Activated B cell treated with CpG ODN at 0.5 μM for 24 hours (primary cell): ENCODE data around the gene RHO. TPM values are rescaled to one million over a fixed set of nuclear protein-coding genes. Genes with fewer than 3 reads are reported as not detected.

ENCODE experiments used
- ATAC-seq: fragments of 200-7000 bp; cut with Tn5 transposase; one replicate; pipeline ENCODE4 v1.10.0; 2021; ENCODE audit warnings: low read depth, mild to moderate bottlenecking, moderate library complexity
- CTCF ChIA-PET: fragments of 350-600 bp; sonication (Branson Sonifier 250); formaldehyde crosslinking; loops from one replicate; lab custom pipeline; 2021; ENCODE audit warnings: antibody characterized with exemption; lab: Charles Lee
- POLR2A ChIA-PET: fragments of 350-600 bp; sonication (Branson Sonifier 250); formaldehyde crosslinking; loops from one replicate; lab custom pipeline; 2021; ENCODE audit warnings: antibody characterized with exemption; lab: Charles Lee
- DNase-seq: peaks from one replicate; pipeline ENCODE4 v3.0.0; 2022
- H3K27ac Mint-ChIP-seq: one replicate; pipeline ENCODE4 v1.8.0; 2020; ENCODE audit warnings: mixed read lengths
- H3K27me3 Mint-ChIP-seq: one replicate; pipeline ENCODE4 v1.8.0; 2021; ENCODE audit warnings: mixed read lengths
- H3K36me3 Mint-ChIP-seq: one replicate; pipeline ENCODE4 v1.8.0; 2021; ENCODE audit warnings: low read depth, mixed read lengths
- H3K4me1 Mint-ChIP-seq: one replicate; pipeline ENCODE4 v1.8.0; 2021; ENCODE audit warnings: mixed read lengths
- H3K4me3 Mint-ChIP-seq: one replicate; pipeline ENCODE4 v1.8.0; 2020; ENCODE audit warnings: mild to moderate bottlenecking, mixed read lengths
- H3K9me3 Mint-ChIP-seq: one replicate; pipeline ENCODE4 v1.8.0; 2020; ENCODE audit warnings: mixed read lengths
- intact Hi-C: fragments of 100-400 bp; cut with micrococcal nuclease; formaldehyde crosslinking; loops from one replicate; pipeline ENCODE4 v1.15.1; 2024
- total RNA-seq: library from RNA; stranded (reverse); gene quantifications from 2 replicates; pipeline ENCODE4 v1.2.3, GENCODE V29; 2022
- TF ChIP-seq, protein P1 (sequence below): fragments of 200-600 bp; IDR thresholded peaks from one replicate; pipeline ENCODE4 v1.8.0; 2022; ENCODE audit warnings: antibody characterized with exemption, mild to moderate bottlenecking

RHO gene
- total RNA-seq, 1 donor from 2014 or later = not detected

GRCh38 chr3:129563332-129563731 lies 34.9 kb downstream of the RHO start:
- CTCF ChIA-PET = no interaction called here

GRCh38 chr3:129563850-129564535 lies 35.6 kb downstream of the RHO start:
- TF ChIP-seq, protein P1, sequence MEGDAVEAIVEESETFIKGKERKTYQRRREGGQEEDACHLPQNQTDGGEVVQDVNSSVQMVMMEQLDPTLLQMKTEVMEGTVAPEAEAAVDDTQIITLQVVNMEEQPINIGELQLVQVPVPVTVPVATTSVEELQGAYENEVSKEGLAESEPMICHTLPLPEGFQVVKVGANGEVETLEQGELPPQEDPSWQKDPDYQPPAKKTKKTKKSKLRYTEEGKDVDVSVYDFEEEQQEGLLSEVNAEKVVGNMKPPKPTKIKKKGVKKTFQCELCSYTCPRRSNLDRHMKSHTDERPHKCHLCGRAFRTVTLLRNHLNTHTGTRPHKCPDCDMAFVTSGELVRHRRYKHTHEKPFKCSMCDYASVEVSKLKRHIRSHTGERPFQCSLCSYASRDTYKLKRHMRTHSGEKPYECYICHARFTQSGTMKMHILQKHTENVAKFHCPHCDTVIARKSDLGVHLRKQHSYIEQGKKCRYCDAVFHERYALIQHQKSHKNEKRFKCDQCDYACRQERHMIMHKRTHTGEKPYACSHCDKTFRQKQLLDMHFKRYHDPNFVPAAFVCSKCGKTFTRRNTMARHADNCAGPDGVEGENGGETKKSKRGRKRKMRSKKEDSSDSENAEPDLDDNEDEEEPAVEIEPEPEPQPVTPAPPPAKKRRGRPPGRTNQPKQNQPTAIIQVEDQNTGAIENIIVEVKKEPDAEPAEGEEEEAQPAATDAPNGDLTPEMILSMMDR = no peak
- Mint-ChIP-seq H3K4me1 (peaks cover 3% of the 10 kb centered on the region), H3K27me3 (no peaks in the 10 kb centered on the region), H3K36me3 (no peaks in the 10 kb centered on the region), H3K4me3 (no peak overlapping the region), H3K27ac (no peak overlapping the region), H3K9me3 (no peaks in the 10 kb centered on the region)
- DNase-seq (no peak), ATAC-seq (no peak)
- POLR2A ChIA-PET = no interaction called here
- intact Hi-C loops = no loop called here
- CTCF ChIA-PET = no interaction called here

More at GRCh38 chr3:129563332-129563731, 34.9 kb downstream of the RHO start:
- DNase-seq (no peak), ATAC-seq (no peak)
- no peaks in the 10 kb centered on the region for H3K36me3 Mint-ChIP-seq
- H3K4me1 Mint-ChIP-seq = peaks cover 5% of the 10 kb centered on the region
- intact Hi-C loops = no loop called here
- no peaks in the 10 kb centered on the region for H3K9me3 Mint-ChIP-seq
- TF ChIP-seq, protein P1 = no peak
- no peak overlapping the region for H3K4me3 Mint-ChIP-seq
- POLR2A ChIA-PET = no interaction called here
- H3K27ac Mint-ChIP-seq = no peak overlapping the region
- peaks cover 1% of the 10 kb centered on the region for H3K27me3 Mint-ChIP-seq

DNA sequence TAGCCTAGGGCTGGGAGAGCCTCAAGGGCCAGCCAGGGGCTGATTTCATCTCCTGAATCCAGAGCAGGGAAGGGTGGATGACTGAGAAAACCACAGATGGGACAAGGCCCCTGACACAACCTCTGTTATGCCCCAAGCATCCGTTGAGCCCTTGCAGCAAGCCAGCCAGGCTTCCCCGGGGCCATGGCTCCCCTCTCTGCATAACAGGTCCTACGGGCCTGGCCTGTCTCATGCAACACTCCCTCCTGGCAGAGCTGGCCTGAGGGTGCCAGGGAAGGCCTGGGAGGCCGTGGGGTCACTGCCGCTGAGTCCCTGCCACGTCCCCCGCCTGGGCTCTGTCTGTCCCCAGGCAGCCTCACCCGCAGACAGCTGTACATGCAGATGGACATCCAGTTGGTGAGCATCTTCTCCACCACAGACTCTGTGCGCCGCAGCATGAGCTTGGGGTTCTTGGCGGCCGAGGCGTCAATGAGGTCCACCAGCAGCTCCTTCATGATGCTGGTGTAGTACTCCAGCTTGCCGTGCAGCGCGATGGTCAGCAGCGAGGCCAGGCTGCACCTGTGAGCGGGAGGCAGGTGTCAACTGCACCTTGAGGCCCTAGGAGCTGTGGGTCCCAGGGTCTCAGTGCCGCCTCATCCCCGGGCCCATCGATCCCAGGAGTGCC lies 36.7 kb downstream of the RHO start:
- POLR2A ChIA-PET = interaction anchor here (1.0 kb wide), 1 partner anchor 12 kb away, joined by 3 read pairs; no protein-coding TSS in a partner anchor

GRCh38 chr3:129565902-129566301 lies 37.5 kb downstream of the RHO start:
- intact Hi-C loops = no loop called here
- ChIA-PET POLR2A (interaction anchor here (1.0 kb wide), 1 partner anchor 11 kb away, joined by 3 read pairs; no protein-coding TSS in a partner anchor), CTCF (no interaction called here)
- Mint-ChIP-seq H3K4me3 (no peak overlapping the region), H3K9me3 (no peaks in the 10 kb centered on the region), H3K4me1 (peaks cover under 1% of the 10 kb centered on the region), H3K36me3 (no peaks in the 10 kb centered on the region), H3K27me3 (no peaks in the 10 kb centered on the region), H3K27ac (no peak overlapping the region)
- ATAC-seq (no peak), DNase-seq (no peak)
- TF ChIP-seq, protein P1 = no peak

More for the DNA sequence above, 36.7 kb downstream of the RHO start:
- no peak overlapping the region for H3K4me3 Mint-ChIP-seq
- no peak for DNase-seq
- no peak for ATAC-seq
- peaks cover 3% of the 10 kb centered on the region for H3K4me1 Mint-ChIP-seq
- intact Hi-C loops = no loop called here
- CTCF ChIA-PET = no interaction called here
- H3K9me3 Mint-ChIP-seq = no peaks in the 10 kb centered on the region
- H3K27me3 Mint-ChIP-seq = no peaks in the 10 kb centered on the region
- TF ChIP-seq, protein P1 = no peak
- H3K27ac Mint-ChIP-seq = no peak overlapping the region
- H3K36me3 Mint-ChIP-seq = no peaks in the 10 kb centered on the region

DNA sequence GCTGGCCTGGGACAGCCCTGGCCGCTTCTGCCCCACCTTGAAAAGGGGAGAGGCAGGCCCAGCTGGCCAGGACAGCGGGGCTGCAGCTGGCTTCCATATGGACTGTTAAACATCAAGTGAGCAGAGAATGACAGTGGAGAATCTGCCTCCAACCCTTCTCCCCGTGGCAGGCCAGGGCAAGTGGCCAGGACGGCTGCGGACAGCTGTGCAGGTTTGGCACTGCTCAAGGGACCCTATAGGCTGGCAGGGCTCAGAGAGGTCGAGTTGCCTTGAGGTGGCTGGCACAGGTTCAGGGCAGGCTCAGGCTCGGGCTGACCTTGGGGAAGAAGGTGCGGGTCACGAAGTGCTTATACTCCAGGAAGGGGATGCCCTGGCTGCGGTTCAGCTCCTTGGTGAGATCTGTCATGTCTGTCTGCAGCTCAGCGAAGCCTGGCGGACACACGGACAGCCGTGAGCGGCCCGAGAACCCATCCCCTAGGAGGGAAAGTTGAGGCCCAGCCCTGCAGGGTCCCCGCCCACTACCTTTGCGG lies 38.8 kb downstream of the RHO start:
- peaks cover 3% of the 10 kb centered on the region for H3K4me1 Mint-ChIP-seq
- POLR2A ChIA-PET = interaction anchor here (1.0 kb wide), 1 partner anchor 10 kb away, joined by 3 read pairs; no protein-coding TSS in a partner anchor
- TF ChIP-seq, protein P1 = no peak
- DNase-seq = no peak
- H3K36me3 Mint-ChIP-seq = no peaks in the 10 kb centered on the region
- no peaks in the 10 kb centered on the region for H3K9me3 Mint-ChIP-seq
- no peak for ATAC-seq
- intact Hi-C loops = no loop called here
- CTCF ChIA-PET = interaction anchor here (0.9 kb wide), 1 partner anchor 13 kb away, joined by 3 read pairs; no protein-coding TSS in a partner anchor
- no peak overlapping the region for H3K4me3 Mint-ChIP-seq
- no peak overlapping the region for H3K27ac Mint-ChIP-seq
- H3K27me3 Mint-ChIP-seq = no peaks in the 10 kb centered on the region
